HG02759 (cell line): ENCODE data around the gene PDE3B.
"Not testable (repeated sequence)": the region's sequence is repeated elsewhere in the genome, so short reads cannot be mapped to it uniquely, and the experiment has no call there.

ENCODE experiments used
- ATAC-seq: cut with Tn5 transposase; IDR thresholded peaks from one replicate; pipeline ENCODE4 v1.9.1; 2021; ENCODE audit warnings: mild to moderate bottlenecking, moderate library complexity; ENCODE audit not compliant: unreplicated experiment

The PDE3B gene

DNA sequence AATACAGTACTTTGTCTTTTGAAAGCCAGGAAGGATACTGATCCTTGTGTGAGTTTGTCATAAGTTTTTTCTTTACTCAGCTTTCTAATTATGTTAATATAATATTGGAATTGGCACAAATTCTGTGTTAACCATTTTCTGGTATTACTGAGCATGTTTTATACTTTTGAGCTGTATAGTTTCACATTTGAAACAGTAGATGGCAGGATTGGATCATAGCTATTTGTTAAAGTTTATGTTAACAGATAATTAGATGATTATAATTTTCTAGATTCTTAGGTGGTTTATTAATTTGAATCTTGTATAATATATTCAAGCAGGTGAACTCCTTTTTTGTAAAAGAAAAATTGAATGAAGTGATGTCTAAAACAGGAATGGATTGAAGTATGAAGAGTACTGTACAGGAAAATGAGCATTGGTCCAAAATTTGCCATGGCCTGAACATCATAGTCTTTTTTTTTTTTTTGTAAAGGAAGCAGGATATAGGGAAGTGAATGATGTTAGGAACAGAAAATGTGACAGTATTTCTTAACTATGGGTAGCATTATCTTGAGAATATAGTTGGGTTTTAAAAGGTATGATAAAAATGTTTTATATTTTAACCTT, 146.4 kb downstream of the PDE3B start:
- ATAC-seq, result no peak

DNA sequence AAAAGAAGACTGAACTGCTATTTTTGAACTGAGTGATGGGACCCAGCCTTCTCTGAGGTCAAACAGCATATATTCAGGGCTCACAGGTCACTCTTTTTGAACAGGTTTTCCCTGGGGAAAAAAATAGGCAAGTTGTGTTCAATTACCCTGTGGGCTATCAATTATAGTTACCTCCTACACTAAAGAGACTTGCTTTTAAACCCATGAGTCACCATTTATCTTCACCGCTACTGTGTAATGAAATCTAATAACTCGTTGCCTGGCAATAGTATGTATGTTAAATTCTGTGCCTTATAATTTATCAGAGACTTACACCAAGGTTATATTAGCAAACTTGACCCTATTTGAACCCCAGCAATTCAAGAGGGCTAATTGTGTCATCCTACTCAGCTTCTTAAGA, 149.9 kb downstream of the PDE3B start:
- ATAC-seq, result no peak

GRCh38 chr11:14796028-14796427, 152.4 kb downstream of the PDE3B start:
- ATAC-seq, result not testable (repeated sequence)

DNA sequence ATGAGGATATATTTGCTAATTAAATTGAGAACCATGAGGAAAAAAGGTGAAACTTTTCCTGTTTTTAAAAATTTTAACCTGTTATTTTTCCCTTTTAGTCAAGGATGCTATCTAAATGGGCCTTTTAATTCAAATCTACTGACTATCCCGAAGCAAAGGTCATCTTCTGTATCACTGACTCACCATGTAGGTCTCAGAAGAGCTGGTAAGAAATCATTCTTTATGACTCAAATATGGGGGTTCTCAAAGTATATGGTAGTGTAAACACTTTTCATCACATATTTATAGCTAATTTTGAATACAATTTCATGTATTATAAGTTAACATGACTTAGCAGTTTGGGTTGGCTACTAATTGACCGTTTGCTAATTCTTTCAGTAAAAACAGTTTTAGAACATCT, 160.2 kb downstream of the PDE3B start:
- ATAC-seq, result no peak

DNA sequence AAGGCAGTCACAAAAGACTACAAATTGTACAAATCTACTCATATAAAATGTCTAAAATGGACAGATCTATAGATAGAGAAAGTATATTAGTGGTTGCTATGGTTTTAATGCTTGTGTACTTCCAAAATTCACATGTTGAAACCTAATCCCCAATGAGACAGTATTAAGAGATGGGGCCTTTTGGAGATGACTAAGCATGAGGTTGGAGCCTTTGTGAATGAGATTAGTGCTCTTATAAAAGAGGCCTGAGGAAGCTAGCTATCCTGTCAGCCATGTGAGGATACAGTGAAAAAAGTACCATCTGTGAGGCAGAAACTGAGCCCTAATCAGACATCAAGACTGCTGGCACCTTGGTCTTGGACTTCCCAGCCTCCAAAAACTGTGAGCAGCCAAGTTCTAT, 165.9 kb downstream of the PDE3B start:
- no peak for ATAC-seq

- ATAC-seq, result no peak
Measured at GRCh38 chr11:14812757-14813156, 169.2 kb downstream of the PDE3B start.

DNA sequence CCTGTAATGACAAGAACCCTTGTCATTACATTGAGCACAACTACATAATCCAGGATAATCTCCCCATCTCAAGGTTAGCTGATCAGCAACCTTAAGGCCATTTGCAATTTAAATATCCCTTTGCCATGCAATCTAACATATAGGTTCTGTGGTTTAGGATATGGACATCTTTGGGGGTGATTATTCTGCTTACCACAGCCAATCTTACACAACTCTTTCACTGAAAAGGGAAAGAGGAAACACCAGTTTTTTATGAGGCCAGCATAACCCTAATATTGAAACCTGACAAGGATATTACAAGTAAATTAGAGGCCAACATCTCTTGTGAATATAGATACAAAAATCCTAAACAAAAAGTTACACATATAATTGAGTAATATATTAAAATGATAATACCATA, 169.9 kb downstream of the PDE3B start:
- ATAC-seq, result no peak

DNA sequence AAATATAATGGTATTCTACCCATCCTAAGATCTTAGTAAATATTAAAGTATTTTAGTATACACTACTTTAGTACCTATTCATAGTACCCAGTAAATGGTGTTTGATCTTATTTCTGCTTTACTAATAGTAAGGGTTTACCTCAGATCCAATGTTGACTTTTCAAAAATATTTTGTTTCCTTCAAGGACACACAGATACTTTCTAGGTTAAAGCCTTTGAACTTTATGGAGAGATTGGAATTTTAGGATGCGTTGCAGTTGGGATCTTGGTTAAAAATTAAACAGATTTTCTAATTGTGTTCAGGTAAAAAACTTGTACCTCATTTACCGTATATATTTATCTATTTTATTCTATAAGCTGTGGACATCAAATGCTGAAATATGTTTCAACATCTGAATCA, 175.2 kb downstream of the PDE3B start:
- ATAC-seq, result no peak

GRCh38 chr11:14819596-14819995, 176.0 kb downstream of the PDE3B start:
- no peak for ATAC-seq

- ATAC-seq, result no peak
Measured at GRCh38 chr11:14821031-14821430, 177.4 kb downstream of the PDE3B start.

DNA sequence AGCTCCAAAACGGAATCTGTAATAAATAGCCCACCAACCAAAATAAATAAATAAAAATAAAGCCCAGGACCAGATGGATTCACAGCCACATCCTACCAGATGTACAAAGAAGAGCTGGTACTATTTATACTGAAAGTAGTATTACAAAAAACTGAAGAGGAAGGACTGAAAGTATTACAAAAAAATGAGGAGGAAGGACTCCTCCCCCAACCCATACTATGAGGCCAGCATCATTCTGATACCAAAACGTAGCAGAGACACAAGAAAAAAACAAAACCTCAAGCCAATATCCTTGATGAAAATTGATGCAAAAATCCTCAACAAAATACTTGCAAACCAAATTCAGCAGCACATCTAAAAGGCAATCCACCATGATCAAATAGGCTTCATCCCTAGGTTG, 183.0 kb downstream of the PDE3B start:
- no peak for ATAC-seq

DNA sequence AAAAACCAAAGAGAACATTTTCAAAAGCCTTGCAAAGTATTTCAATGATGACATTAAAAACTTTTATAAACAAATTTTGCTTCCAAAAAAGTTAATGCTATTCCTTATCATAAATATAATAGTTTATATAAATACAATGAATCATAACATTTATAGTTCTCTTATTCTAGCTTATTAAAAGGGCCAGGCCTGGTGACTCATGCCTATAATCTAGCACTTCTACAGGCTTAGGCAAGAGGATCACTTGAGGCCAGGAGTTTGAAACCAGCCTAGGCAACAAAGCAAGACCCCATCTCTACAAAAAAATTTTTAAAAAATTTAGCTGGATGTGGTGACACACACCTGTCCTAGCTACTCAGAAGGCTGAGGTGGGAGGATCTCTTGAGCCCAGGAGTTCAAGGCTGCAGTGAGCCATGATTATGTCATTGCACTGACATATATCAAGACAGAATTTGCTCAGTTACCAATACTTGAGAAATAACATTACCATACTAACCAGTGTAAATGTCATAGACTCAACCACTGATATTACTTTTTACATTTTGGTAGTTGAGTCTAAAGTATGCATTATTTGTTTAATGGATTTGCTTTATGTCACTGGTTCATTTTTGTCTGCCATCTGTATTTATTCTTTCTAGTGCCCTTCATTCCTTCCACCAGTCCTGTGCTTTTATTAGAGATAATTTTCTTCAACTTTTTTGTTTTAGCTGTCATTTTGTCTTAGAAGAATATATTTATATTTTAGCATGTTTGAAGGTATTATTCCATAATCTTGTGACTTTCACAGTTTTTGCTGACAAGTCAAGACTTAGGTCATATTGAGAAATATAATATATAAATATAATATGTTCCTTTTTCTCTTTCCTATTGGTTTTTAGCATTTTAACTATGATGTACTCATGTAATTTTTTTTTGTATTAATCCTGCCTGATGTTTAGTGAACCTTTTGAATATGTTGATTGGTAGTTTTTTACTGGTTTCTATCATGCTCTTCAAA, 192.2 kb downstream of the PDE3B start:
- no peak for ATAC-seq

DNA sequence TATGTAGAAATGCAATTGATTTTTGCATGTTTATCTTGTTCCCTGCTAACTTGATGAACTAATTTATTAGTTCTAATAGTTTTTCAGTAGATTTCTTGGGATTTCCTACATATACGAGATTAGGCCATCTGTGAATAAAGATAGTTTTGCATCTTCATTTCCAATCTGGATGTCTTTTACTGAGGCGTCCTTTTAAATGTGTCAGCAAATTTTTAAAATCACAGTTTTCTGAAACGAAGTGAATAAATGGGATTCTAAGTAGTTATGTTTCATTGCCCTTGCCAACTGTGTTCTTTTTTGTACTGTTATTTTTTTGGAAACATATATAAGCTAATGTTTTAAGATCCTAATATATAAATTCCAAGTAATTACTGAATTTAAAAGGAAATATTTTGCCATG, 198.4 kb downstream of the PDE3B start:
- no peak for ATAC-seq

DNA sequence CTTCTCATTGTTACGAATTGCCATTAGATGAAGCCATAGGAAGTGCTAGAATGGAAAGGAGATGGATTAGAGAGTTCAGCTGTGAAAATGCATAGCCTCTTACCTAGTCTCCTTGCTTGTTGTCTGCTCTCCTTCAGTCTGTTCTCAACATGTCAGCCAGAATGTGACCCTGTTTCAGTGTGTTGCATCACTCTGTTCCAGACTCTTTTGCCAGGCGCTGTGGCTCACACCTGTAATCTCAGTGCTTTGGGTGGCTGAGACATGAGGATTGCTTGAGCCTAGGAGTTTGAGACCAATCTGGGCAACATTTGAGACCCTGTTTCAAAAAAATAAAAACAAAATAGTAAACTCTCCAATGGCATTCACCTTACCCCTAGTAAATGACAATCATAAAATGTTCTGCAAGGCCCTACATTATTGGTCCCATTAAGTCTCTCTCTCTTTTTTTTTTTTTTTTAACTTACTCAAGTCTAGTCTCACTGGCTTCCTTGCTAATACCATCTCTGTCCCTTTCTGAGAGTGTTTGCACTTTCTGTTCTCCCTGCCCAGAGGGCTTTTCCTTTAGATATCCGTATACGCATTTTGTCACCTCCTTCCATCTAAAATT, 209.1 kb downstream of the PDE3B start:
- no peak for ATAC-seq

DNA sequence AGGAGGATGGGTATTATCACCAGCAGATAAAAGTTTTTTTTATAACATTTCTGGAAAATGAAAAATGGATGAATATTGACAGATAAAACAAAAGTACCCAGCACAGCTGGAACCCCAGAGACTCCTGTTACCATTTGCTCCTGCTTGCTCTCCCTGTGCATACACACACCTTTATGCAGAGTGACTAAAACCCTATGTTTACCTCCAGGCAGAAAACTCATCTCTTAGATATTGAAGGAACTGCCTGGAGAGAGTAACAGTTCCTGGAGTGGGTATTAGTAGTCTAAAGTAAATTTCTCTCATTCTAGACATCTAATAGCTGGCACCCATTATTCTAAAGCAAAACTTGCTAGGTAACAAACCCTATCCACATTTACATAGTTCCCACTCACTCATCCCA, 210.5 kb downstream of the PDE3B start:
- ATAC-seq, result no peak

DNA sequence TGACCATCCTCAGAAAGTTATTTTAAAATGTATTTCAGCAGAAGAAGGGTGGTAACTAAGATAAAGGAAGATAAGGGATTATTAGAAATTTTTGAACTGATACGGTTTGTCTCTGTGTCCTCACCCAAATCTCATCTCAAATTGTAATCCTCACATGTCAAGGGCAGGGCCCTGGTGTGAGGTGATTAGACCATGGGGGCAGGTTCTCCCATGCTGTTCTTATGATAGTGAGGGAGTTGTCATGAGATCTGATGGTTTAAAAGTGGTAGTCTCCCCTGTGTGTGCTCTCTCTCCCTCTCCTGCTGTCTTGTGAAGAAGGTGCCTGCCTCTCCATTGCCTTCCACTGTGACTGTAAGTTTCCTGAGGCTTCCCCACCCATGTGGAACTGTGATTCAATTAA, 212.3 kb downstream of the PDE3B start:
- no peak for ATAC-seq

- no peak for ATAC-seq
Measured at GRCh38 chr11:14857621-14858020, 214.0 kb downstream of the PDE3B start.

- no peak for ATAC-seq
Measured at GRCh38 chr11:14858404-14858803, 214.8 kb downstream of the PDE3B start.

DNA sequence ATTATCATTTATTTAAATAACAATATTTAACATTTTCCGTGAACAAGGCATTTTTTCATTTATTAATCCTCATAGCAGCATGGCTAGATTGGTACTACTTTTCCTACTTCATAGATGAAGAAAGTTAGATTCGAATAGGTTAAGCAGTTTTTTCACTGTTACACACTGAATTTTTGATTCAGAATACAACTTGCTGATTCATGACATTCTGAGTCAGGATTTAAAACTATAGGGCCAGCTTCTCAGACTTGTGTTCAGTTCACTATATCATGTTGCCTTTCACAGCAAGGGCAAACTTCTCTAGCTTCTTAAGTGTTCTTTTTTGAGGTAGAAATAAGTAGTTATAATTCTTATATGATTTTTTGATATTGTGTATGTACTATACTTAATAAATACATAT, 216.9 kb downstream of the PDE3B start:
- ATAC-seq, result no peak

- ATAC-seq, result no peak
Measured at GRCh38 chr11:14861680-14862079, 218.1 kb downstream of the PDE3B start.

DNA sequence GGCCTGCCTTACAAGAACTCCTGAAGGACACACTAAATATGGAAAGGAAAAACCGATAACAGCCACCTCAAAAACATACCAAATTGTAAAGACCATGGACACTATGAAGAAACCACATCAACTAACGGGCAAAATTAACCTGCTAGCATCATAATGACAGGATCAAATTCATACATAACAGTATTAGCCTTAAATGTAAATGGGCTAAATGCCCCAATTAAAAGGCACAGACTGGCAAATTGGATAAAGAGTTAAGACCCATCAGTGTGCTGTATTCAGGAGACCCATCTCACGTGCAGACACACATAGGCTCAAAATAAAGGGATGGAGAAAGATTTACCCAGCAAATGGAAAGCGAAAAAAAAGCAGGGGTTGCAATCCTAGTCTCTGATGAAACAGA, 220.2 kb downstream of the PDE3B start:
- not testable (repeated sequence) for ATAC-seq

GRCh38 chr11:14872032-14872431, 228.4 kb downstream of the PDE3B start:
- ATAC-seq, result no peak
